Keratinocyte (primary cell): ENCODE data around the gene RAB43.

Experiments
- CTCF ChIP-seq, 3 experiments: IDR thresholded peaks in 1 of 3; conservative IDR thresholded peaks in 1 of 3; optimal IDR thresholded peaks in 1 of 3; 2 replicates in 2 of 3; 3 replicates in 1 of 3; pipeline versions ENCODE3 to v1.5.1; 2011; ENCODE audit warnings: low read length in 3 of 3, mild to moderate bottlenecking in 3 of 3, moderate library complexity in 2 of 3, control low read depth in 1 of 3, inconsistent platforms in 1 of 3; ENCODE audit not compliant: insufficient read depth in 2 of 3; ENCODE audit errors: extremely low read depth in 1 of 3
- EZH2 ChIP-seq: IDR thresholded peaks from one replicate; pipeline ENCODE4 v1.6.1; 2012; ENCODE audit warnings: inconsistent platforms, mild to moderate bottlenecking, low read length, moderate library complexity

DNA sequence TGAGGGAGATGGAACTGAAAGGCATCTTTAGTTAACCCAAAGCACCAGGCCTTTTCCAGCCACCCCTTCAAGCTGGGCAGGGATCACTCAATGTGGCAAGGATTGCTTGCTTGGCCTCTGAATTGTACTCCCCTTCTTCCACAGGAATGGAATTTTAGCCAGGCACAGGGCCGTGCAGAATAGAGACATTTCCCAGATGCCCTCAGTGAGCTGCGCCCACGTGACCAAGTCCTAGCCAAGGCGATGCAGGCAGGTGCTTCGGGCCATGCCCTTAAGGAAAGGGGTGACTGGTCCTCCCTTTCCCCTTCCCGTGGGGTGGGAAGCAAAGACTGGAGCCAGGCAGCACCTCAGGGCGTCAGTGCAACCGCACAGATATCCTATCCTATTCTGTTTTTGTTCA, 43.1 kb downstream of the RAB43 start:
- TF ChIP-seq EZH2, result no peak
- no peak for TF ChIP-seq CTCF (optimal IDR thresholded peaks at IDR 0.05 in 1 of 3, IDR thresholded peaks at IDR 0.05 in 1 of 3, conservative IDR thresholded peaks at IDR 0.05 in 1 of 3; ENCODE audit: extremely low read depth in 1 of 3, insufficient read depth in 2 of 3, low read length in 3 of 3)
